ENCODE results near the gene YAF2.
"Not testable (repeated sequence)": the region's sequence is repeated elsewhere in the genome, so short reads cannot be mapped to it uniquely, and the experiment has no call there.

Gene YAF2

DNA sequence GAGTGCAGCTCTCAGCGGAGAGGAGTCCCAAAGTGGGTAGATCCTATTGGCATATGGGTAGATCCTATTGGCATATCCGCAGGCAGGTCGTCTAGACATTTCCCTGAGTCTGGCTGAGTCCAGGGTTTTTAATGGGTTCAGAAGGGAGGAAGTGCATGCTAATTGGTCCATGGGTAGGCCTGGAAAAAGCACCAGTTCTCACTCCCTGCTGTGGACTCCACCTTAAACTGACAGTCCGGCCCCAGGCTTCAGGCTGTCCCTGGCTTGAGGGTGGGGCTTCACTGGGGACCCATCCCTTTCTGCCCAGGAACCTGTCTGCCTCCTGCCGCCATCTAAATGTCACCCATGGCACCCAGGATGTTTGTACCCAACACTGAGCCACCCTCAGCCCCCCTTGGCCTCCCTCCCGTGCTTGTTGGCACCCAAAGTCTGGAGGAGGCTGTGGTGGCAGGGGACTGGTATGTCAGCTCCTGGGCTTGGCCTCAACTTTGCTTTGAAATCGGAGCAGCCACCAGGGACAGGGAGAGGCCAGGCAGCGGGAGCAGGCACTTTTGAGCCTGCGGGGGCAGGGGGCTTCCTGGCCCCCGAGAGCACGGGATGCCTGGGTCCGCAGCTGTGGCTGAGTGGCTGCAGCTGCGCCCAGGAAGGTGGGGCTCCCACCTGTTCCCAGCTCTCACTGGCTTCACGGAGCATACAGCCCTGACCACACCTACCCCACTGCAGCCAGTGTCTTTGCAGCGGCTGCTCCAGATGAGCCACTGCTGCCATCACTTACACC lies 29.6 kb upstream of the YAF2 start:
- H3K9me3 ChIP-seq (ENCODE audit: control insufficient read depth, insufficient read depth, low read length) = no peaks in the 10 kb centered on the region
- H3K36me3 ChIP-seq (ENCODE audit: insufficient read depth, low read length) = no peaks in the 10 kb centered on the region
- no peak overlapping the region for H3K9ac ChIP-seq (ENCODE audit: low read depth, low read length)
- no peaks in the 10 kb centered on the region for H3K4me1 ChIP-seq (ENCODE audit: insufficient read depth, low read length)

DNA sequence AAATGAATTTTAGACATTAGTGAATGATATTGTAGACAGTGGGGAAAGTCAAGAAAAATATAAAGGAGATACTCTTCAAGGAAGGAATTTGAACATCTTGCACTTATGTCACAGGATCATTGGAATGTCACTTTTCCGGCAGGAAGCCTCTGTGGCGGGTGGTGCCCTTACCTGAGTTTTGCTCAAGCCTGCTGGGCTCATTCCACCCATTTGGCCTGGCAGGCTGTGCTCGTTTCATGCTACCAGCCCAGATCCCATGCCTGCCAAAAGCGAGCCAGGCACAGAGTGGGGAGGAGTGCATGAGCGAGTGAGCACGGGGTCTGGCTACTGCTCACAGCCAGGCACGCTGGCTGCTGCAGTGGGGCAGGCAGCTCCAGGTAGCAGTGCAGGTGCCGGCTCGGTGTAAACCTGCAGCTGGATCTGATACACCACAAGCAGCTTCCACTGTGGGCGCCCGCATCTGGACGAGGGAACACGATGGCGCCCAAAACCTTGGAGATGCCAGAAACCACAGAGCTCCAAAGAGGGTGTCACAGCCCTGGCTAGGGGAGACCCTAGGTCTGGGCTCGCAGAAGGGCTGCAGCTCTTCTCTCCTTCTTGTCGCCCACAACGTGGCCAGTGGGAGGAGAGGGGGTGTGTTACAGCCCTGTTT lies 28.7 kb upstream of the YAF2 start:
- no peaks in the 10 kb centered on the region for H3K36me3 ChIP-seq (ENCODE audit: insufficient read depth, low read length)
- H3K9ac ChIP-seq (ENCODE audit: low read depth, low read length) = no peak overlapping the region
- no peaks in the 10 kb centered on the region for H3K4me1 ChIP-seq (ENCODE audit: insufficient read depth, low read length)
- no peaks in the 10 kb centered on the region for H3K9me3 ChIP-seq (ENCODE audit: control insufficient read depth, insufficient read depth, low read length)

DNA sequence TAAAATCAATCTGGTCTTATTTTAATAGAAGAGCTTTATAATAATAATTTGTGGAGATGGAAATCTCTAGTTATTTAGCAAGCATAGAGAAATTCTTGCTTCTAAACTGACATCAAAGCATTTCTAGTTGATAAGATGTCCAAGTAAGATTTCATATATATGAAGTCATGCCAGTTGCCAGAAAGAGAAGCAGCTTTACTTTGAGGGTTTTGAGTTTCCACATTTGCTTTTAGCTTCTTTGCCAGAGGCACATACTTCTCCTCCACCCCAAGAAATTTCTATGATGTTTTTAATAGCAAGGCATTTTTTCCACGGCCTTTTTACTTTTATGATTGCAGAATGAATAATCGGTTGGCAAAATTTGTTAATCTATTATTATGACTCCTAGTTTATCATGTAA lies 24.2 kb upstream of the YAF2 start:
- Histone ChIP-seq H3K9me3 (ENCODE audit: control insufficient read depth, insufficient read depth, low read length) (no peaks in the 10 kb centered on the region), H3K9ac (ENCODE audit: low read depth, low read length) (no peak overlapping the region), H3K4me1 (ENCODE audit: insufficient read depth, low read length) (no peaks in the 10 kb centered on the region), H3K36me3 (ENCODE audit: insufficient read depth, low read length) (no peaks in the 10 kb centered on the region)

DNA sequence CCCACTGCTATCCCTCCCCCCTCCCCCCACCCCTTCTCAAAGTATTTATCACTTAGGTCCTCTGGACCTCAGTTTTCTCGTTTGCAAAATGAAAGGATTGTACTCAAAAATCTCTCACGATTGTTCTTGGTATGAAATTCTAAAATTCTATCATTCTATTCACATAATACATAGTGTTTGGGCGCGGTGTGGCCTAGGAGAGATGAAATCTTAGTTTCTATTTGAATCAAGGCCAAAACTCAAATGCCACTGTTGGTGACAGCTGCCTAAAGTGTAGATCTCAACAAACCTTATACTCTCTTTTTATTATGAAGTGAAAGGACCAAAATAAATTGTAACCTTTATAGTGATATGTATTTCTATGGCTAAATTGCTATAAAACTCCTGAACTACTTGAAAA lies 23.7 kb upstream of the YAF2 start:
- Histone ChIP-seq H3K9me3 (ENCODE audit: control insufficient read depth, insufficient read depth, low read length) (no peaks in the 10 kb centered on the region), H3K36me3 (ENCODE audit: insufficient read depth, low read length) (no peaks in the 10 kb centered on the region), H3K4me1 (ENCODE audit: insufficient read depth, low read length) (no peaks in the 10 kb centered on the region), H3K9ac (ENCODE audit: low read depth, low read length) (no peak overlapping the region)

DNA sequence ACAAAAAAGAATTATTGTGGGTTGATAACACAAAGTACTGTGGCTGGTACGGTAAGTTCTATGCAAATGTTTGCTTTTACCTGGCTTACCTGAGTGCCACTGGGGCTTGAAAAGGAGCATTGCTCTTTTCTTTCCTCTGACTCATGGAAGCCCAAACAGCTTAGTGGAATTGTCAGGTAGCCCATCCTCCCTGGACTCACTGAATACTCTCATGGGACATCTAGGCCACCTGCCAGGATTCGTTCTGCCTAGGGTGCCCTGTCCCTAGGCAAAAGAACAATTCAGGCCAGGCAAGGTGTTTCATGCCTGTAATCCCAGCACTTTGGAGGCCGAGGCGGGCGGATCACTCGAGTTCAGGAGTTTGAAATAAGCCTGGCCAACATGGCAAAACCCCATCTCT lies 22.5 kb upstream of the YAF2 start:
- Histone ChIP-seq H3K9me3 (ENCODE audit: control insufficient read depth, insufficient read depth, low read length) (no peaks in the 10 kb centered on the region), H3K4me1 (ENCODE audit: insufficient read depth, low read length) (no peaks in the 10 kb centered on the region), H3K9ac (ENCODE audit: low read depth, low read length) (no peak overlapping the region)

DNA sequence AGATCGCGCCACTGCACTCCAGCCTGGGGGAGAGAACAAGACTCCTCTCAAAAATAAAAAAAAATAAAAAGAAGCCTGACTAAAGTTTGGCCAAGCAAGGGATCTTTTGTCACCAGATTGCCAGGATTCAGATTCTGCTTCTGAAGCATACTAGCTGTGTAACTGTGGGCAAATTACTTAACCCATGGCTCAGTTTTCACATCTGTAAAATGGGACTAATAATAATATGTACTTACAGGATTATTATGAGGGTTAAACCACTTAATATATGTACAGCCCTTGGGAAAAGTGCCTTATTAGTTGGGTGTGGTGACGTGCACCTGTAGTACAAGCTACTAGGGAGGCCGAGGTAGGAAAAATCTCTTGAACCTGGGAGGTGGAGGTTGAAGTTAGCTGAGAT lies 21.7 kb upstream of the YAF2 start:
- H3K4me1 ChIP-seq (ENCODE audit: insufficient read depth, low read length) = no peaks in the 10 kb centered on the region
- no peak overlapping the region for H3K9ac ChIP-seq (ENCODE audit: low read depth, low read length)
- H3K36me3 ChIP-seq (ENCODE audit: insufficient read depth, low read length) = no peaks in the 10 kb centered on the region
- H3K9me3 ChIP-seq (ENCODE audit: control insufficient read depth, insufficient read depth, low read length) = no peaks in the 10 kb centered on the region

More for the DNA sequence above, 22.5 kb upstream of the YAF2 start:
- no peaks in the 10 kb centered on the region for H3K36me3 ChIP-seq (ENCODE audit: insufficient read depth, low read length)

DNA sequence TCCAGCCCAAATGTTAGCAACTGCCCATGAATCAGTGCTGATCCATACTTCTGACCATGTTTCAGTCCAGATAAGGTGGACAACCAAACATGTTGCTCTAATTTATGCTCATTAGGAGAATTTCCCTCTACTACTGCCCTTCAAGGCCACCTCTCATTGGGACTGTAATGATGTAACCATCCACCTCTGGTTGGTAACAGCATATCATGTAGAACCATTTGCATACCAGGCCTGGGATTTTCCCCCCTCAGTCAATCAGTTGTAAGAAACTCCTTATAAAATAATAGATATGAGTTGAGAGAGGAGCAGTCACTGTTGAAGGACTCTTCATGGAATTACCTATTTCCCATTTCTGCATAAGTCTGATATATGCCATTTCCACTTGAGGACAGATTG lies 17.8 kb upstream of the YAF2 start:
- Histone ChIP-seq H3K9me3 (ENCODE audit: control insufficient read depth, insufficient read depth, low read length) (no peaks in the 10 kb centered on the region), H3K4me1 (ENCODE audit: insufficient read depth, low read length) (no peaks in the 10 kb centered on the region), H3K36me3 (ENCODE audit: insufficient read depth, low read length) (no peaks in the 10 kb centered on the region), H3K9ac (ENCODE audit: low read depth, low read length) (no peak overlapping the region)

DNA sequence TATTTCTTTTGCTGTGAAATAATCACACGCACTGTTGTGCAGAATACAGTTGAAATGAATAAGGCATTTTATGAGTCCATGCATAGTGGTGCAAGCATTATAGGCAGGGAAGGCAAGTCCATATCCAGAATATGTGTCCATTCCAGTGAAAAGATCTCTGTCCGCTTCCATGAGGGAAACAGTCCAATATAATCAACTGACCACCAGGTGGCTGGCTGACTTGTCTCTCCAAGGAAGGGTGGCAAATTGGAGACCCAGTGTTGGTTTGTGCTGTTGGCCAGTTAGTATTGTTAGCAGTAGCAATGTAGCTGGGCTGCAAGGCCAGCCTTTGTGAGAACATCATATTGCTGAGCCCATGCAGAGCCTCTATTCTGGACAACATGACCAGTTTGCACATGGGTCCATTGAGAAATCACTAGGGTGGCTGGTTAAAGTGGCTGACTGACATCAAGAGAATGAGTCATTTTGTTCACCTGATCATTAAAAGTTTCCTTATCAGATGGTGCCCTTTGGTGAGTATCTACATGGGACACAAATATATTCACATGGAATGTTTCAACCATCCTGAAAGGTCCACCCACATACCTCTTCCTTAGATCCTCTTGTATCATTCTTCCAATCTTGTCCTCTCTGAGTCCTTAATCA lies 17.3 kb upstream of the YAF2 start:
- Histone ChIP-seq H3K4me1 (ENCODE audit: insufficient read depth, low read length) (no peaks in the 10 kb centered on the region), H3K9me3 (ENCODE audit: control insufficient read depth, insufficient read depth, low read length) (no peaks in the 10 kb centered on the region), H3K36me3 (ENCODE audit: insufficient read depth, low read length) (no peaks in the 10 kb centered on the region), H3K9ac (ENCODE audit: low read depth, low read length) (no peak overlapping the region)

DNA sequence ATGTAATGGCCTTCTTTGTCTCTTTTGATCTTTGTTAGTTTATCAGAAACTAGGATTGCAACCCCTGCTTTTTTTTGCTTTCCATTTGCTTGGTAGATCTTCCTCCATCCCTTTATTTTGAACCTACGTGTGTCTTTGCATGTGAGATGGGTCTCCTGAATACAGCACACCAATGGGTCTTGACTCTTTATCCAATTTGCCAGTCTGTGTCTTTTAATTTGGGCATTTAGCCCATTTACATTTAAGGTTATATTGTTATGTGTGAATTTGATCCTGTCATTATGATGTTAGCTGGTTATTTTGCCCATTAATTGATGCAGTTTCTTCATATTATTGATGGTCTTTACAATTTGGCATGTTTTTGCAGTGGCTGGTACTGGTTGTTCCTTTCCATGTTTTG lies 14.6 kb upstream of the YAF2 start:
- not testable (repeated sequence) for H3K9me3 ChIP-seq (ENCODE audit: control insufficient read depth, insufficient read depth, low read length); H3K4me1 ChIP-seq (ENCODE audit: insufficient read depth, low read length); H3K36me3 ChIP-seq (ENCODE audit: insufficient read depth, low read length); H3K9ac ChIP-seq (ENCODE audit: low read depth, low read length)

DNA sequence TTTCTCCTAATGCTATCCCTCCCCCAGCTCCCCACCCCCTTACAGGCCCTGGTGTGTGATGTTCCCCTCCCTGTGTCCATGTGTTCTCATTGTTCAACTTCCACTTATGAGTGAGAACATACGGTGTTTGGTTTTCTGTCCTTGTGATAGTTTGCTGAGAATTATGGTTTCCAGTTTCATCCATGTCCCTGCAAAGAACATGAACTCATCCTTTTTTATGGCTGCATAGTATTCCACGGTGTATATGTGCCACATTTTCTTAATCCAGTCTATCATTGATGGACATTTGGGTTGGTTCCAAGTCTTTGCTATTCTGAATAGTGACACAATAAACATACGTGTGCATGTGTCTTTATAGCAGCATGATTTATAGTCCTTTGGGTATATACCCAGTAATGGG lies 11.0 kb upstream of the YAF2 start:
- not testable (repeated sequence) for H3K4me1 ChIP-seq (ENCODE audit: insufficient read depth, low read length); H3K36me3 ChIP-seq (ENCODE audit: insufficient read depth, low read length); H3K9ac ChIP-seq (ENCODE audit: low read depth, low read length); H3K9me3 ChIP-seq (ENCODE audit: control insufficient read depth, insufficient read depth, low read length)

DNA sequence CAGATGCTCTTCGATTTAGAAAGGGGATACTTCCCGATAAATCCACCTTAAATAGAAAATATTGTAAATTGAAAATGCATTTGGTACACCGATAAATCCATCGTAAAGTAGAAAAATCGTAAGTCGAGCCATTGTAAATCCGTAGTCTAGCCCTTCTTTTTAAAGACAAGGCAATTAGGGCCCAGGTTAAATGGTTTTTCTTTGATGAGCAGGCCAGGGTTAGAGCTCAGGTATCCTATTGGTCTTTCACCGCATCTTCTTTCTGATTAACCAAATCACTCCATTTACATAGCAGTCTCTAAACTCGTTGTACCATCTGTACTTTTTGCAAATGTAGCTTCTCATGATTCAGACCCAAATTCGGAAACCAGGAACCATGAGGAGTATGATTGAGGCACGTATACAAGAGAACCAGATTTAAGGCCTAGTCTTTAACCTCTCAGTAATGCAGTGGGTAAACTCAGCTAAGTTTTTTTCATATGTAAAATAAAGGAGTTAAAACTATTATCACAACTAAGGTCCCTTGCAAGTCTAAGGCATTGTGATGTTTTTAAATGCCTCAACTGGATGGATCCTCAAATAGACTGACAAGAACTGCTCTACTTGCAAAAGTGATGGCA lies 2.2 kb upstream of the YAF2 start:
- no peaks in the 10 kb centered on the region for H3K9me3 ChIP-seq (ENCODE audit: control insufficient read depth, insufficient read depth, low read length)
- no peaks in the 10 kb centered on the region; the same call in 1 of the 2 replicates for H3K4me1 ChIP-seq (ENCODE audit: insufficient read depth, low read length)
- no peak overlapping the region for H3K9ac ChIP-seq (ENCODE audit: low read depth, low read length)
- H3K36me3 ChIP-seq (ENCODE audit: insufficient read depth, low read length) = no peaks in the 10 kb centered on the region

DNA sequence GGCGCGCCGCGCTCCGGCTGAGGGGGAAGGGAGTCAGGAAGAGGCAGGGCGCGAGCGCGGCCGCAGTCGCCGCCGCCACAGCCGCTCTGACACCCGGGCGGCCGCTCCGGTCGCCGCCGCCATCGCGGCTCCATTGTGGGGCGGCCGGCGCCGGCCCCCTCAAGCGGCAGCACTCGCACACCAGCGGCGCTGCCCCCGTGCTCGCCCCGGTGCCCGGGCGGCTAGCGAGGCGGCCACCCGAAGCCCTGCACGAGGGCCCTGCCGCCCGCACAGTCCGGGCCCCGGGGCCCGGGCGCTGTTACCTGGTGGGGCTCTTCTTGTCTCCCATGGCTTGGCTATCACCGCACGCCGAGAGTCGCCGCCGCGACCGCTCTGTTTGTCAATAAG lies 202 bp downstream of the YAF2 start:
- no peaks in the 10 kb centered on the region for H3K9me3 ChIP-seq (ENCODE audit: control insufficient read depth, insufficient read depth, low read length)
- H3K36me3 ChIP-seq (ENCODE audit: insufficient read depth, low read length) = no peaks in the 10 kb centered on the region
- no peaks in the 10 kb centered on the region; the same call in 1 of the 2 replicates for H3K4me1 ChIP-seq (ENCODE audit: insufficient read depth, low read length)
- H3K9ac ChIP-seq (ENCODE audit: low read depth, low read length) = peak overlapping the region; percentile 78

DNA sequence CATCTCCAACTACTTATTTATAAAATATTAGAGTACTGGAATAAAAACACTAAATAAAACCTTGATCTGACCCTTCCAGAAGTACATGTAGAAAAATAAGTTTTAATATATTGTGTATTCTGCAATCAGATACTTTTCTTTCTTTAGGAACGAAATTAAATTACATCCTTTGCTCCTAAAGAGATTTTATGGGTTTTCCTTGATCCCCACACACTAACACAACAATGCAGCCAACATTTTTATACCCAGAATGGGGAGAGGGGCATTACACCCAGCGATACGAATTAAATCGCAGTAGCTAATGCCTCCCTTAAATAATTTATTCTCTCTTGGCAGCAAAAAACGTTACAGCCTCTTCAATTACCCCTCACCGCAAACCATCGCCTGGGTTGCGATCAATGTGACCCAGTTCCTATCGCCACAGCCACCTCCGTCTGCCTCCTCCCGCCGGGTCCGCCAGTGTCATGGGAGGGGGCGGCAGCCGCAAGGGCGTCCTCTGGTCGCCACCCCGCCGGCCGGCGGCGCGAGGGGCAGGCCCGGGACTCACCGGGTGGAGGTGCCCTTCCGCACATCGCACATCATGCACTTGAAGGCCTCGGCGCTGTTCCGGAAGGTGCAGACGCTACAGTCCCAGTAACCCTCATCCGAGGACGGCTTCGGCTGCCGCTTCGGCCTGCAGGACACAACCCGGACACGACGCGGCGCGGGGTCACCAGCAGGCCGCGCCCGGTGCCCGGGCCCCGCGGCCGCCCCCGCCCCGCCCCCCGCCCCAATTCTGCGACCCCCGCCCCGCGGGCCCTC lies 796 bp downstream of the YAF2 start:
- Histone ChIP-seq H3K36me3 (ENCODE audit: insufficient read depth, low read length) (no peaks in the 10 kb centered on the region), H3K9ac (ENCODE audit: low read depth, low read length) (peak overlapping the region; percentile 51; the same call in 1 of the 2 replicates), H3K9me3 (ENCODE audit: control insufficient read depth, insufficient read depth, low read length) (no peaks in the 10 kb centered on the region), H3K4me1 (ENCODE audit: insufficient read depth, low read length) (no peaks in the 10 kb centered on the region; the same call in 1 of the 2 replicates)

DNA sequence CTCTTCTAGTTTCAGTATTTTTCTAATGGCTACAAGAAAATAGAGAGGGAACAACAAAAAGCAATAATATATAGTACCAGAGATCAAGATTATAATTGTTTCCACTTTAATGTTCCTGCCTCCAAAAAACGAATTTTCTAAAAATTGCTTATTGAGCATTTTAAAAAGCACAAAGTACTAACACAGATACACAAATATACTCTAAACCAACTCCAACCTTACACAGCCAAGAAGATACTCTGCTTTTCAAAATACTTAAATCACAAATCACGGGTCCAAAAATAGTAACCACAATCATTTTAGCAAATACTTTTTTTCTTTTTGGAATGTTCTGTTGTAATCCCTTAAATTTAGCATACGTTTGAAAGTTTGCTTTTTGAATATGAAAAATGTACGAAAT lies 2.0 kb downstream of the YAF2 start:
- Histone ChIP-seq H3K9ac (ENCODE audit: low read depth, low read length) (no peak overlapping the region), H3K9me3 (ENCODE audit: control insufficient read depth, insufficient read depth, low read length) (no peaks in the 10 kb centered on the region), H3K36me3 (ENCODE audit: insufficient read depth, low read length) (no peaks in the 10 kb centered on the region), H3K4me1 (ENCODE audit: insufficient read depth, low read length) (no peaks in the 10 kb centered on the region; the same call in 1 of the 2 replicates)
